Activated naive CD4-positive, alpha-beta T cell (primary cell): Measurements from ENCODE around the gene DHCR24.
"Not testable (repeated sequence)": the region's sequence is repeated elsewhere in the genome, so short reads cannot be mapped to it uniquely, and the experiment has no call there.

Experiments used
- DNase-seq, 4 experiments: peaks; one replicate each; lab custom pipeline; 2025; lab: John Stamatoyannopoulos, UW

The DHCR24 gene, protein sequence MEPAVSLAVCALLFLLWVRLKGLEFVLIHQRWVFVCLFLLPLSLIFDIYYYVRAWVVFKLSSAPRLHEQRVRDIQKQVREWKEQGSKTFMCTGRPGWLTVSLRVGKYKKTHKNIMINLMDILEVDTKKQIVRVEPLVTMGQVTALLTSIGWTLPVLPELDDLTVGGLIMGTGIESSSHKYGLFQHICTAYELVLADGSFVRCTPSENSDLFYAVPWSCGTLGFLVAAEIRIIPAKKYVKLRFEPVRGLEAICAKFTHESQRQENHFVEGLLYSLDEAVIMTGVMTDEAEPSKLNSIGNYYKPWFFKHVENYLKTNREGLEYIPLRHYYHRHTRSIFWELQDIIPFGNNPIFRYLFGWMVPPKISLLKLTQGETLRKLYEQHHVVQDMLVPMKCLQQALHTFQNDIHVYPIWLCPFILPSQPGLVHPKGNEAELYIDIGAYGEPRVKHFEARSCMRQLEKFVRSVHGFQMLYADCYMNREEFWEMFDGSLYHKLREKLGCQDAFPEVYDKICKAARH

GRCh38 chr1:54886724-54887664 lies at the start of gene DHCR24:
DHCR24 (minus strand) TSS chr1:54887195; CDS start chr1:54887119, 76 bp downstream.
- peak; percentile 34 to 59 (median 45) for DNase-seq

DNA sequence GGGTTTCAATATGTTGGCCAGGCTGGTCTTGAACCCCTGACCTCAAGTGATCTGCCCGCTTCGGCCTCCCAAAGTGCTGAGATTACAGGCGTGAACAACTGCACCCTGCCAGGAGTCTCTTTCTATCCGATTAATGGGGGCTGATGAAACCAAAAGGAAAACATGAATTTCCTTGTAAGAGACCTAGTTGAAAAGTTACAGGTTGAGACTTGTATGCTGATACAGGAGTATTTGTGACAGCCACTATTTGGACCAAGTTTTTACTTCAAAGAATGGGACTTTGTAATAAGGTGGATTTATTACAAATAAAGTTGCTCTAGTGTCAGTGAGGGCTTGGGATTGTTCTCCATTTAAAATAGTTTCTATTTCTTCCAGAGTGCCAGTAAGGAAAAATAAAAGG lies 49.8 kb upstream of the DHCR24 start:
- no peak for DNase-seq

DNA sequence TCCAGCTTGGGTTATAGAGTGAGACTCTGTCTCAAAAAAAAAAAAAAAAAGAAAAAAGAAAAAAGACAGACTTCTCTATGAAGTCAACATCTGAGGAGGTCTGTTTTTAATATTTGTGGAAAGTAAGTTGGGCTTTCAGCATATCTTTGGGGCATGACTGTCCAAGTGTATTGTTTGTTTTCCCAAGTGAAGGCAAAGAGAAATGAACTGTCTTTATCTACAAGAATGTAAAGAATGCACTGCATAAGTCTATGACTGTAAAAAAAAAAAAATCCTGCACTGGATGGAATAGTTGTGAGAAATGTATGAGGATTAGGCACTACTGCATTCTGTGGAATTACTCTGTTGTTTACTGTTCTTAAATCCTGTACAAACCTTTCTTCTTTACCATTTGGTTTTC lies 47.9 kb upstream of the DHCR24 start:
- no peak for DNase-seq

DNA sequence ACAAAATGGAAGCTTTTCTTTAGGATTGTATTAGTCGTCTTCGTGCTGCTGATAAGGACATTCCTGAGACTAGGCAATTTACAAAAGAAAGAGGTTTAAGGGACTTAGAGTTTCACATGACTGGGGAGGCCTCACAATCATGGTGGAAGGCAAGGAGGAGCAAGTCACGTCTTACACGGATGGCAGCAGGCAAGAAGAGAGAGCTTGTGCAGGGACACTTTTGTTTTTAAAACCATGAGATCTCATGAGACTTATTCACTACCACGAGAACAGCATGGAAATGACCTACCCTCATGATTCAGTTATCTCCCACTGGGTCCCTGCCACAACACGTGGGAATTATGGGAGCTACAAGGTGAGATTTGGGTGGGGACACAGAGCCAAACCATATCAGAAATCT lies 47.1 kb upstream of the DHCR24 start:
- DNase-seq = not testable (repeated sequence)

GRCh38 chr1:54931275-54931840 lies 44.4 kb upstream of the DHCR24 start:
- no peak for DNase-seq

DNA sequence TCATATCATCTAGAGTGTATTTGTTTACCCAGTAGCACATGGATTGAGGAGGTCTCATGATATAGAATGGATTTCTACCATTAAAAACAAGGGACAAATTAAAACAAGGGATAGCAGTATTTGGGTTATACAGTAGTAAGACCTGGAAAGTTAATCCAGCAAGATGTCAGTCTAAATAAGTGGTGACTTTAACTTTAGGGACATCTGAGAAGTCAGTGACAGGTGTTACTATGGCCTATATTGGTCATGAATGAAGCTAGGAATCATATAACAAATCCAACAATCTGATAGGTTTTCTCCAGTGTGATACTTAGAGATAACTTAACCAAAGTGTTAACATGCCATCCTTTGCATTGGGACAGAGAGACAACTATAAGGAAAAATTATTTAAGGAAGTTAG lies 42.7 kb upstream of the DHCR24 start:
- no peak for DNase-seq

GRCh38 chr1:54928327-54928726 lies 41.3 kb upstream of the DHCR24 start:
- no peak for DNase-seq

- no peak for DNase-seq
These were observed 40.7 kb upstream of the DHCR24 start for GRCh38 chr1:54927472-54928240.

GRCh38 chr1:54926970-54927369 lies 40.0 kb upstream of the DHCR24 start:
- DNase-seq = no peak

GRCh38 chr1:54922921-54923421 lies 36.0 kb upstream of the DHCR24 start:
- no peak for DNase-seq

GRCh38 chr1:54922040-54922761 lies 35.2 kb upstream of the DHCR24 start:
- DNase-seq = no peak

GRCh38 chr1:54919367-54920359 lies 32.7 kb upstream of the DHCR24 start:
- DNase-seq = no peak

DNA sequence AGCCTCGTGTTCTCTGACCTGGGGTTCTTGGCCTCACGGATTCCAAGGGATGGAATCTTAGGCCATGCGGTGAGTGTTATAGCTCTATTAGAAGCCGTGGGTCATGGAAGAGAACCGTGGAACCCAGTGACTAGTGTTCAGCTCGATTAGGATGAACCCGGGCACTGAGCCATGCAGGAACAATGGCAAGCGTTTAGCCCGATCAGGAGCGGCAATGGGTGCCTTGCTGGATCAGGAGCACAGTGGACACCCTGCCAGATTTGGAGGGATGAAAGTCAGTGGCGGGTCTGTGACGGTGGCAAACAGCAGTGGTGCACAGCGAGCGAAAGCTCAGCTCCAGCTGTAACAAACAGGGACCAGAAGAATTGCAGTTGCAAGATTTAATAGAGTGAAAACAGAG lies 24.1 kb upstream of the DHCR24 start:
- DNase-seq = not testable (repeated sequence)

DNA sequence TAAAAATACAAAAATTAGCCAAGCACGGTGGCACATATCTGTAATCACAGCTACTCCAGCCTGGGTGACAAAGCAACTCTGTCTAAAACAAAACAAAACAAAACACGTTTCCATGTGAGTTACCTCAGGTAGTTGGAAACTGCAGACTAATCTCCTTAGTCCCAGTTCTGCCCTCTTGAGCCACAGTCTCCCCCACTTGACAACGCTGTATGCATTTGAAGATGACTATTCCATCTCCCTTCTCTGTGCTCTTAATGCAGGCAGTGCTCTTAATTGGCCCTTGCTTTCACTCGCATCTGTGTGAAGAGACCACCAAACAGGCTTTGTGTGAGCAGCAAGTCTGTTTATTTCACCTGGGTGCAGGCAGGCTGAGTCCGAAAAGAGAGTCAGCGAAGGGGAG lies 19.6 kb upstream of the DHCR24 start:
- DNase-seq = no peak

GRCh38 chr1:54904476-54905048 lies 17.6 kb upstream of the DHCR24 start:
- DNase-seq = no peak

- DNase-seq = no peak
These were observed 7.3 kb upstream of the DHCR24 start for GRCh38 chr1:54894271-54894670.

DNA sequence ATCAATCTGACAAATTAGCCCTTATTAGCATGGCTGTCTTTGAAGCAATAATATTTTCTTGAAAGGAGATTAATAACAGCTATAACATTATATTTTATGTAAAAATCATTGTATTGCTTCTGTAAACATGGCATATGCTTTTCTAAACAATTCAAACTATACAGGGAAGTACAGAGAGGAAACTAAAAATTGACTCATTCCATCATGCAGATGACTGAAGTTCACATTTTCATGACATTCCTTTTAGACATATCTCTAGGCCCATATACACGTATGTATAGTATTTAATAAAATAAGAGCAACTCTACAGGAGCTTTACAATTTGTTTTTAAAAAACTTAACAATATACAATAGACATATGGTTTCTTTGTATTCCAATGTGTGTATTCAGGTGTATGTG lies 5.6 kb upstream of the DHCR24 start:
- DNase-seq = no peak

DNA sequence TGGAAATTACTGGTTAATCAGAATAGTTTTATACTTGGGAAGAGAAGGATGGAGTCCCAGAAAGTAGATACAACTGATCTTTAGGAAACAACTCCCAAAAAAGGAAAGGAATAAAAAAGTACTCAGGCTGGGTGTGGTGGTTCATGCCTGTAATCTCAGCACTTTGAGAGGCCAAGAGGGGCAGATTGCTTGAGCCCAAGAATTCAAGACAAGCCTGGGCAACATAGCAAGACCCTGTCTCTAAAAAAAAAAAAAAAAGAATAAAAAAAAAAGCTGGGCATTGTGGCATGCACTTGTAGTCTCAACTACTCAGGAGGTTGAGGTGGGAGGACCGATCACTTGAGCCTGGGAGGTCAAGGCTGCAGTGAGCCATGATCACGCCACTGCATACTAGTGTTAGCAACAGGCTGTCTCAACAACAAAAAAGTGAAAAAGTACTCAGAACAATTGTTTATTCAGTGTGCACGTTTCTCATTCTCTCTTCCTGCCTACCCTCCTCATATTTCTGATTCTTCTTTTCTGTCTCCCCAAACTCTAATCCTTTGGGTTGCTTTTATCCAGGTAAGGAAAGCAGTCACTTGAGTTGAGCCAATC lies 2.2 kb upstream of the DHCR24 start:
- DNase-seq = no peak
